HG03175 (cell line): ENCODE data around the gene USP43.

Source experiments
- ATAC-seq: cut with Tn5 transposase; IDR thresholded peaks from one replicate; pipeline ENCODE4 v1.9.1; 2021; ENCODE audit warnings: mild to moderate bottlenecking, moderate library complexity; ENCODE audit not compliant: unreplicated experiment

Gene USP43

DNA sequence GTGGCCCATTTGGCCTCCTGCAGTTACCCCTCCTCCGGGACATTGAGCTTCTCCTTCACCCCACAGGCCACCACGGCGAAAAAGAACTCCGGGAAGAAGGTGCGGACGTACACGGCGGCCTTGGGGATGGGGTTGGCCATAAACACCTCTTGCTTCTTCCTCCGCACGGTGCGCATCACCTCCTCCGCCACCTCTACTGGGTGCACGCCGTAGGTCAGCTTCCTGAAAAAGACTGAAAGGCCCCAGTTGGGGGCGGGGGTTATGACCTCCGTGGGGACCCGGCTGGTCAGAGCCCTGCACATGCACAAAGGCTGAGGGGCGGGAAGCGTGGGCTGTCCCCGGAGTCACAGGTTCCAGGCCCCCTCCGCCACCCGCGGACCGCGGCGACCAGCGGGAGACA is 126.1 kb downstream of the USP43 start:
- no peak for ATAC-seq

DNA sequence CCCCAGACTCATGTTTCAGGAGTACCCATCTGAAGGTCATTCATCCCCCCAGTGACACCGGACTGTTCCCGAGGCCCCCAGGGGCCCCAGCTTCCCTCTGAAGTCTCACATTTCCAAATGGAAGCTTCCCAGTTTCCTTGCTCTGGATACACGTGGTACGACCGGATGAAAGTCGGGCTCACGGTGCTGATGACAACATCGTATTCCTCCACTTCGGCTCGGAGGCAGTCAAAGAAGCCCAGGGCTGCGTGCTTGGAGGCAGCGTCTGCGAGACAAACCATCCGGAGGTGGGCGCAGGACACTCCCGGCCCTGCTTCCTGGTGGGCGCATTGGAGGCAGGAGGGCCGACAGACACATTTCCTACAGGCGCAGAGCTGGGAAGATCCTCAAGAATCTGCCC is 127.3 kb downstream of the USP43 start:
- no peak for ATAC-seq

DNA sequence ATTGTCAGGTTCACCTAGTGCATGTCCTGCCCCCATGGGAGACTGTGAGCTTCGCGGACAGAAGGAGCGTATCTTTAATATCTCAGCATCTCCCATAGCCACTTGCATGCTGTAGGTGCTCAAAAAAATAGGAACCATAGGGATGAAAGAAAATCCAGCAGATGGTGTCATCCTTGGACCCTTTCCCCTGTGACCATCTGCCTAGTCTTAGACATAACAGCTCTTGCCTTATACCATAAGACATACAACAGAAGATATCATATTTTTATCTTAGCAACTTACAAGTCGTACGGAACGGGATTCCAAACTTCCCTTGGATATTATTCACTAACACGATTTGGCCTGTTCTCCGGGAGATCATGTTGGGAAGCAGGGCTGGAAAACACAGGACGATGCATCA is 131.6 kb downstream of the USP43 start:
- no peak for ATAC-seq
